NB4 (cell line): ENCODE data around the gene PIP4K2A.
A peak's percentile ranks its signal among the peaks of the same experiment; 100 is the strongest.

Source experiments
- DNase-seq: peaks from one replicate; pipeline ENCODE4 v3.0.0; 2010; ENCODE audit warnings: low read depth
- H3K4me3 ChIP-seq: one replicate; pipeline ENCODE4 v1.5.1; 2011; ENCODE audit warnings: mild to moderate bottlenecking, low read depth, low read length, moderate library complexity
- CTCF ChIP-seq: IDR thresholded peaks from one replicate; pipeline ENCODE4 v1.5.1; 2012; ENCODE audit warnings: low read depth, low read length
- MAX ChIP-seq: IDR thresholded peaks from 2 replicates; pipeline ENCODE4 v1.6.1; 2011; ENCODE audit warnings: low read depth, low read length
- MYC ChIP-seq: IDR thresholded peaks from 2 replicates; pipeline ENCODE4 v1.6.1; 2011; ENCODE audit warnings: low read depth, low read length
- POLR2A ChIP-seq: IDR thresholded peaks from 2 replicates; pipeline ENCODE4 v1.6.1; 2011; ENCODE audit warnings: mild to moderate bottlenecking; ENCODE audit not compliant: insufficient read length; ENCODE audit errors: extremely low read depth

Gene PIP4K2A

DNA sequence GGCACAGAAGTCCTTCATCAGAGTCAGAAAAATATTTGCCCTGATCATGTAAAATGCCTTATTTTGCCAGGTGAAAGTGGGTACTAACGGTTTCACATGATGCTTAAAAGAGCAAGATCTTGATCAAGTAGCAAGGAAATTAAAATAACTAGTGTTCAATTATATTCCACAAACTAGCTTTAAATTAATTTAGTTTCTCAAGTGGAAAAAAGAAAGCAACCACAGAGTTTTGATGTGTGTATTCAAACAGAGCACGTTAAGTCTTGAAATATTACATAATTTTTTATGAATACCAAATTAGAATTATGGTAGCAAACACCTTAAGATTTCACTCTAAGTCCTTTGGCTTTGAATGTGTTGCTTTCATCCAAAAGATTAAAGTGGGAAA lies 47.3 kb downstream of the PIP4K2A start:
- TF ChIP-seq MAX (no peak), CTCF (no peak), POLR2A (no peak), MYC (no peak)
- H3K4me3 ChIP-seq: no peak overlapping the region
- DNase-seq: no peak

DNA sequence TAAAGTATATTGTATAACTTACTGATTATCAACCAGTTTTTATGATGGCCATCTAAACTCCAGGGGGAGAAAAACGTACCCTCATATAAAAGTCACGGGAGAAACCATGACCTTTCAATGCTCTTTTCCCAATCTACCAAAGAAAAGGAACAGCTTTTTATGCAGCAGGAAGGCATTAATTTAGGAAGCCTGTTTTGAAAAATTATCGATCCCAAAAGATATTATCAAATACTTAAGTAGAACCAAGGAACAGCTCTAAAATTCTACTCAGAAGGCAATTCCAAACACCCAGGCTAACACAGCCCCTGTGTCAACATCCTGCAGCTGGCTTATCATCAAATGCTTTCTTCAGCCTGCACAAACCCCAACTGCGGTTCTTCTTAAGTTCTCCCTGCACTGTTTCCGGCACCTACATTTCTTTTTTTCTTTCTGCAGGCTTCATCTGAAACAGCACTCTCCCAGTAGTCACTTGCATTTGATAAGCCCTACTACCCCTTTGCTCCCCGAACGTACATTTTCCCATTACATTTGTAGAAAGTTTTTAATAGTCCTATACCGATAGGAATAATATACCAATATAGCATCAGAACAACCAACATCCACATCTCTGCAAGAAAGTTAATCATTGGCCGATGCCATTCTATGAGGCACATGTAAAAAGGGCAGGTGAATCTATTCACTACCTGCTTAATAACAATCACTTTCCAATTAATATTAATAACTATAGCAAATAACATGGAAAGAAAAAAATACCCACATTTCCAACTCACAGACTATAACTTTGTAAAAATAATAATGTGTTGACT lies 47.9 kb downstream of the PIP4K2A start:
- no peak for TF ChIP-seq MYC
- no peak for TF ChIP-seq CTCF
- no peak for TF ChIP-seq MAX
- no peak for TF ChIP-seq POLR2A
- no peak overlapping the region for H3K4me3 ChIP-seq
- DNase-seq: peak; percentile 46

GRCh38 chr10:22665329-22665728 lies 49.0 kb downstream of the PIP4K2A start:
- TF ChIP-seq MAX: no peak

GRCh38 chr10:22662733-22663330 lies 51.5 kb downstream of the PIP4K2A start:
- no peak overlapping the region for H3K4me3 ChIP-seq
- TF ChIP-seq MYC: no peak
- no peak for TF ChIP-seq MAX
- no peak for TF ChIP-seq CTCF
- TF ChIP-seq POLR2A: no peak
- no peak for DNase-seq

More at GRCh38 chr10:22665329-22665728, 49.0 kb downstream of the PIP4K2A start:
- DNase-seq: no peak
- no peak overlapping the region for H3K4me3 ChIP-seq

DNA sequence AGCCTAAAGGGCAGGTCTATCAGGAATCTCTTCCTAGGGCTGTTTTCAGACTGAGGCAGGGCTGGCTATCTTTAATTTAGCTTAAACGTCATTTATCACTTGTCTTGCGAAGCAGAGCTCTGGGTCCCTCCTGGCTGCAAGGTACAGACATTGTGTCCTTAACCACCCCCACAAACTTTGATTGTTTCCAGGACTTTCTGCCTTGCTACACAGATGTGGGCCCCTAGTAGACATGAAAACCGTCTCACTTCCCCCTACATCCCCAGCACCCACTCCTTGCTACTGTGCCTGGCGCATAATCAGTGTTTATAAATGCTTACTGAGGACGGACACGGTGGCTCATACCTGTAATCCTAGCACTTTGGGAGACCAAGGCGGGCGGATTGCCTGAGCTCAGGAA lies 54.5 kb downstream of the PIP4K2A start:
- no peak for TF ChIP-seq MYC
- no peak for DNase-seq
- no peak overlapping the region for H3K4me3 ChIP-seq

GRCh38 chr10:22658745-22659410 lies 55.5 kb downstream of the PIP4K2A start:
- peak; percentile 10 for DNase-seq
- no peak for TF ChIP-seq POLR2A
- TF ChIP-seq MYC: no peak
- TF ChIP-seq CTCF: no peak
- no peak for TF ChIP-seq MAX

More at GRCh38 chr10:22658745-22659410, 55.5 kb downstream of the PIP4K2A start:
- H3K4me3 ChIP-seq: no peak overlapping the region
